ENCODE data around the gene DENND1C. TPM values are rescaled to one million over a fixed set of nuclear protein-coding genes. Genes with fewer than 3 reads are reported as not detected.
A peak's percentile ranks its signal among the peaks of the same experiment; 100 is the strongest.
"Not testable (repeated sequence)": the region's sequence is repeated elsewhere in the genome, so short reads cannot be mapped to it uniquely, and the experiment has no call there.

The DENND1C gene
- total RNA-seq, 4 donors from 2014 or later = 1.4 to 2.1 TPM; not detected in 2

- intact Hi-C loops (cut with DNase I; ENCODE audit: low total_unique reads) = no loop called here
- Histone ChIP-seq H3K27ac (no peak overlapping the region), H3K4me3 (no peak overlapping the region), H3K27me3 (no peaks in the 10 kb centered on the region), H3K9me3 (no peaks in the 10 kb centered on the region), H3K4me1 (no peaks in the 10 kb centered on the region), H3K36me3 (no peaks in the 10 kb centered on the region)
- no peak for TF ChIP-seq CTCF (IDR thresholded peaks at IDR 0.05)
- TF ChIP-seq POLR2A (IDR thresholded peaks at IDR 0.05) = no peak
- DNase-seq = no peak
Measured at GRCh38 chr19:6429419-6430221, 52.0 kb downstream of the DENND1C start.

DNA sequence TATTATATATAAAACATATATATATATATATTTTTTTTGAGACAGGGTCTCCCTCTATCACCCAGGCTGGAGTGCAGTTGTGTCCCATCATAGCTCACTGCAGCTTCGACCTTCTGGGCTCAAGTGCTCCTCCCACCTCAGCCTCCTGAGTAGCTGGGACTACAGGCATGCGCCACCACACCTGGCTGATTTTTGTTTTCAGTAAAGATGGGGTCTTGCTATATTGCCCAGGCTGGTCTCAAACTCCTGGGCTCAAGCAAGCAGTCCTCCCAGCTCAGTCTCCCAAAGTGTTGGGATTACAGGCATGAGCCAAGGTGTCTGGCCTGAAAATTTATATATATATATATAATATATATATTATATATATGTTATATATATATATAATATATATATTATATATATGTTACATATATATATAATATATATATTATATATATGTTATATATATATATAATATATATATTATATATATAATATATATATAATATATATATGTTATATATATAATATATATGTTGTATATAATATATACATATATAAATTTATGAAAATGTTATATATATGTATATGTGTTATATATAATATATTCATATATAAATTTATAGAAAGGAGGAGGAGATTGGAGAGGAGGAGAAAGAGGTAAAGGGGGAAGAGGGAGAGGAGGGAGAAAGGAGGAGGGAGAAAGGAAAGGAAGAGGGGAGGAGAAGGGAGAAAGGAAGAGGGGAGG lies 52.7 kb downstream of the DENND1C start:
- H3K4me3 ChIP-seq; intact Hi-C loops (cut with DNase I; ENCODE audit: low total_unique reads); H3K27me3 ChIP-seq; H3K4me1 ChIP-seq; H3K36me3 ChIP-seq; H3K27ac ChIP-seq; DNase-seq; H3K9me3 ChIP-seq: not testable (repeated sequence)

GRCh38 chr19:6427131-6427530 lies 54.5 kb downstream of the DENND1C start:
- Histone ChIP-seq H3K4me1 (peaks cover 0 to 8% of the 10 kb centered on the region in 2 donors), H3K4me3 (no peak overlapping the region), H3K9me3 (no peaks in the 10 kb centered on the region), H3K36me3 (no peaks in the 10 kb centered on the region), H3K27me3 (no peaks in the 10 kb centered on the region), H3K27ac (no peak overlapping the region)
- intact Hi-C loops (cut with DNase I; ENCODE audit: low total_unique reads) = no loop called here
- no peak for DNase-seq
- TF ChIP-seq POLR2A (IDR thresholded peaks at IDR 0.05) (no peak), CTCF (IDR thresholded peaks at IDR 0.05) (no peak)

DNA sequence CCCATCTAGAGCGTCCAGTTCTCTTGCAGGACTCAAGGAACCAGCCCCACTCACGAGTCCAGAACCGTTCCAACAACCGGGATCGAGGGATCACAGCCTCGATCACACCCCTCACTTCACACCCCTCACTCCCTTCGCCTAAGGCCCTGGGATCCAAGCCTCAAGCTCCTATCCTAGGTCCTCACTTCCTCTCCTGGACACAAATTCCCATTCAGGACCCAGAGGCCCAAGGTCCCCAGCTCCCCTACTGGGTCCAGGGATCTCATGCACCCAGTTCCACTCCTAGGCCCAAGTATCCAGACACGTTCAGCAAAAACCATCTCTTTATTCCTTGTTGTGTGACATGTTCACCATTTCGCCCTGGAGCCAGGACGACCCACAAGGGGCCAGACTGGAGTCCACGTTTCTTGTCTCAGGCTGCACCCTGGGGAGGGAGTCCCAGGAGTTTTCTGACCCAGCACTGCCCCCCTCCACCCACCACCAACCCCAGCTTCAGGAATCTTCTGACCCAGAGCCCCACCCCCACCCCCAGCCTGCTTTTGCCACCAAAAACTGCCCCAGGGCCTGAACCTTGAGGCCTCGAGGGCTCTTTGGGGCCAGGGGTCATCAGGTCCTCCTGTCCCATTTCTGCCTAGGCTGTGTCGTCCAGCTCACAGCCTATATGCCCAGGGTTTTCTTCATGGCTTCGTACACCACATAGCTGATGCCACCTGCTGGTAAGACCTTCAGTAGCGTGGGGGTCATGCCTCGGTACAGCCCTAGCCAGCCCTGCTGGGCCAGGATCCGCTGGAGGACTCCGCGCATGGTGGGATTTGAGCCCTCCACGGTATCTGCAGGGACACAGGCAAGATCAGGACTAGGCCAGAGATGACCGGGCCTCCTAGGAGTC lies 55.6 kb downstream of the DENND1C start:
- Histone ChIP-seq H3K4me3 (peak overlapping the region in 1 of 2 donors; percentile 5), H3K4me1 (peaks cover 0 to 8% of the 10 kb centered on the region in 2 donors), H3K27me3 (no peaks in the 10 kb centered on the region), H3K9me3 (no peaks in the 10 kb centered on the region), H3K36me3 (no peaks in the 10 kb centered on the region), H3K27ac (peak overlapping the region; percentile 82 to 90)
- DNase-seq = peak; percentile 23 to 25
- intact Hi-C loops (cut with DNase I; ENCODE audit: low total_unique reads) = no loop called here
- TF ChIP-seq POLR2A (IDR thresholded peaks at IDR 0.05) (no peak), CTCF (IDR thresholded peaks at IDR 0.05) (peak in 1 of 4 experiments; percentile 4)

- H3K4me3 ChIP-seq = peak overlapping the region in 1 of 2 donors; percentile 5
- TF ChIP-seq CTCF (IDR thresholded peaks at IDR 0.05) (peak in 1 of 4 experiments; percentile 28), POLR2A (IDR thresholded peaks at IDR 0.05) (peak in 1 of 2 donors; percentile 22)
- no peaks in the 10 kb centered on the region for H3K36me3 ChIP-seq
- peak overlapping the region; percentile 82 to 90 for H3K27ac ChIP-seq
- no peaks in the 10 kb centered on the region for H3K9me3 ChIP-seq
- intact Hi-C loops (cut with DNase I; ENCODE audit: low total_unique reads) = no loop called here
- H3K4me1 ChIP-seq = peaks cover 0 to 8% of the 10 kb centered on the region in 2 donors
- no peaks in the 10 kb centered on the region for H3K27me3 ChIP-seq
- DNase-seq = peak; percentile 100
Measured at GRCh38 chr19:6424939-6425731, 56.5 kb downstream of the DENND1C start.
